GM19025 (cell line): ENCODE results near the gene MBTPS1.

Experiments used
- ATAC-seq: cut with Tn5 transposase; IDR thresholded peaks from one replicate; pipeline ENCODE4 v1.9.1; 2021; ENCODE audit warnings: mild to moderate bottlenecking, low read depth, moderate library complexity; ENCODE audit not compliant: unreplicated experiment

MBTPS1 gene

DNA sequence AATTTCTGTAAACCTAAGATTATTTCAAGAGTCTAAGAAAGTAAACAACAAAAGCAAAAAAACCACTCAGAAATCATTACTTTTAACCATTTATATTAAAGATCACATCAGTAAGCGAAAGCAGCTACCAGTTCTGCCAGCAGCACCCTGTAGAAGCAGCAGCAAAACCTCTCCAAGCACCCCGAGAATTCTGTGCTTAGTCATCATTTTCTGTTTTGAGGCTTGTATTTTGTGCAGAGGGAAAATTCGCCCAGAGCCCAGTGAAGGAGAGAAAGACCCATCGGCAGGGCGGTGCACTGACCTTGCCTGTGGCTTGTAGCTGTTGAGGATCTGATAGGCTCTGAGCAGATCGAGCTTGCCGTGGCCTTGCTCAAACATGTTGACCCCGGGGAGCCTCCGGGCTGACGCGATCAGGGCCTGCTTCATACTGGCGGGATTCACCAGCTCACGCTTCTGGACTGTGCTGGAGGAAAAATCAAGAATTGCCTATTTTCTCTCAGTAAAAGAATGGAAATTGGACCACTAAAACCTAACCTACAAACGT is 35.2 kb downstream of the MBTPS1 start:
- ATAC-seq: no peak

- no peak for ATAC-seq
These were observed 35.9 kb downstream of the MBTPS1 start for GRCh38 chr16:84080813-84081212.

DNA sequence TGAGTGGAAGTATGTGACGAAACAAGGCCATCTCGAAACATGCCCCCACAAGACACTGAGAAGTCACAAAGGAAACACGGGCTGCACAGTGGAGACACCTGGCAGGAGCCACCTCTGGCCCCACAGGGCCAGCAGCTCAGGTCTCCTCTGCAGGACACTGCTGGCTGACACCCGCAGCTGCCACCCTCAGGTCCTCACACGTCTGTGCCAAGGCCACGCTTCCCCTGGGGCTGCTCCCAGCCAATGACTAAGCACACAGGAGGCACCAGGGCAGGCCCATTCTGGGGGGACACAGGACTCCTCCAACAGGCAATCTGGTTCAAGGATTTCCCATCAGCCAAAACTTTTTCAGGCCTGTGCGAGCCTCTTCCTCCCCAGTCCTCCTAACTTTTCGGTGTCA is 36.4 kb downstream of the MBTPS1 start:
- ATAC-seq: no peak

DNA sequence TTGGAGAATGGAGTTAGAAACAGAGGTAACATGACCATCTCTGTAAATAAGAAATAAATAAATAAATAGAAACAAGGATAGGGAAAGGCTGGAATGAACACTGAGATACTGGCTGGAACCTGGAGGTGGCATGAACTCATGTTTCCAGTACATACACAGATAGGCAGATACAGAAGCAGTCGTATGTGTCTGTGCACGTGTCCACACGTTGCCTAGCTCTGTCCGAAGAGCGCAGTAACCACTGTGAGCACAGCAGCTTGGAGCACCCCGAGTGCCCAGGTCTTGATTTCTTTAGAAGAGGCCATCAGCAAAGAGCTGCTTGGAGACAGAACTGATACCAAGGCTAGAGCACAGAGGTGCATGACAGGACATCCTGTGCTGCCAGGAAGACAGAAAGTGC is 37.1 kb downstream of the MBTPS1 start:
- no peak for ATAC-seq

- no peak for ATAC-seq
These were observed 41.4 kb downstream of the MBTPS1 start for GRCh38 chr16:84075376-84075775.

DNA sequence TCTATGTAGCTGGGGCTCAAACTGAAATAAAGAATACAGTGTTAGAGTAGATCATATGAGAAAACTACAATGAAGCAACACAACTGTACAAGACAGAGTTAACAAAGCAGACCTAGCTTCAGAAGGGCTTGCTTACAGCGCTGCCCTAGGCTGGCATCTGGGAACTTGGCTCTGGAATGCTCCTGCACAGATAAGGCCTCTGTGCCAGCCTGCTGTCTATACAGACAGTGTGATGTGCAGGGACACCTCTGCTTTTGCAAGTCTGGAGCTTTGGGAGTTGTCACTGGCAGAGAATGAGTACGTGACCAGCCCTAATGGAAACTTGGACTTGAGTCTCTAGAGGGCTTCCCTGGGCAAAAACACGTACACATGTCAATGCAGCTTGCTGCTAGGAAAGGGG is 42.0 kb downstream of the MBTPS1 start:
- ATAC-seq: no peak

DNA sequence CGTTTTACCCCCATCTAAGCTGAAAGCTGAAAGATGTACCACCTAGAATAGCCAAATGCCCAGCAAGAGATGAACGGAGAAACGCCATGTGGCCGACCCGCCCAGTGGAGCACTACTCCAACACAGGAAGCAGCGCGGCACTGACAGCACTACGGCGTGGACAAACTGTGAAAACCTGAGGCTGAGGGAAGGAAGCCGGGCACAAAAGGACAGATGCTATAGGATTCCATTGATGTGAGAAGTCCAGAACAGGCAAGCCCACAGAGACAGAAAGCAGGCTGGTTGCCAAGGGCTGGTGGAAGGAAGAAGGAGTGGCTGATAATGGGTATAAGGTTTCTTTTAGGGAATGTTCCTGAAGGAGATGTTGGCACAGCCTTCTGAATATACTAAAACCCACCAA is 44.7 kb downstream of the MBTPS1 start:
- no peak for ATAC-seq

GRCh38 chr16:84071121-84071520 is 45.6 kb downstream of the MBTPS1 start:
- no peak for ATAC-seq

DNA sequence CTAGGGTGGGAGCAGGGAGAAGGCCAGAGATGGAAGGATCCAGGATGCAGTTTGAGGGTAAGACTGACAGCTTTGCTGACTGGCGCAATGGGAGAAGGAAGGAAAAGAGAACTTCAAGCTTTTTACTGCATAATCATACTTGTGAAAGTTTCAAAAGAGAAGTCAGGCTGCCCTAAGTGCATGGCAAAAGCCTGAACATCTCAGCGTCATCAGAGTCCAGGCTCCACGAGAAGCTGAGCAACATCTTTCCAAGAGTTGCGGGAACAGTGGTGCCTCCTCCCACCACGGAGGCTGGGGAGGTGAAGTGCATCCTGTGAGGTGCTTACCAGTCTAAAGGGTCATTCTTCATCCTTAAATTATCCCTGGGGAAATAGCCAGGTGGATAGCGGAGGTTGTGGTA is 47.2 kb downstream of the MBTPS1 start:
- no peak for ATAC-seq

DNA sequence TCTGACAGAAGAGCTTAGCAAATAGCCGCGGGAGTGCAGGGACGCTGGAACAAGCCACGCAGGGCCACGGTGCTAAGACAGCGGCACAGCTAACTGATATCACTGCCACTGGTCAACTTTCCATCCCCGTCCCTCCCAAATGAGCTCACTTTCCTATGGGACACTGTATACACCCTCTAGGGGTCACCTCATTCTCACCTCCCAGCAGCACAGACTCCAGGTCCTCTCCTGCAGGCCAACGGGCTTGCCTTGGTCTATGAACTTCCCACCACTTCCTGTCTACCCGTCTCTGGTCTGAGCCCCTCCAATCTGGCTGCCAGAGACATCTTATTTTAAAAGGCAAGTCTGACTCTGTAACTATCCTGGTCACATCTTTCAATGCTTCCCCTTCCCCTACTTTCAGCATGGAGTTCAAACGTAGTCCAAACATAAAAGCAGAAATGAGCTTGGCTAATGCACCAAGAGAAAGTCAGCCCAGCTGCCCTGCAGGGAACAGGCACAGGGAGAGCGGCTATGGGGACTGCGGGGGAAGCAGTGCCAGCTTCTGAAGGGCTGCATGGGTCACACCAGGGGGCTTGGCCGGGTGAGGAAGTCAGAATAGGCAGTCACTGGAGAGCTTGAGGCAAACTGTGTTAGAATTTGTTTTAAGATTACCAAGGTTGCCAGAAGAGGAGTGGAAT is 47.8 kb downstream of the MBTPS1 start:
- ATAC-seq: no peak

DNA sequence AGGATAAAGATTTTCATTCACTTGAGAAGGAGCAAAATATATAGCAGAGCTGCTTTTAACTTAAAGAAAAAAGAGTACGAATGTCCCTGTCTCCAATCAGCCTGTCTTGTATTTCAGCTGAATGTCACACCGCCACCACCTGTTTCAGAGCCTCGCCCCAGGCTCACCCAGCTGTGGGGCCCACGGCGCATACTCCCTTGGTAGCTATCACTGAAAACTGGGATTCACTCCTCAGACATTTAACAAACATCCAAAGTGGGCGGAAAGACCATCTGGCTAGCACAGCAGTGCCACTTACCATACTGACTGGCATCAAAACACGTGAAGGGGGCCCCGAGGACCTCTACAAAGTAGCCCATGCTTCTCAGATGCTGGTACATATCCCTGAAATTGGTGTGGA is 48.7 kb downstream of the MBTPS1 start:
- ATAC-seq: no peak

DNA sequence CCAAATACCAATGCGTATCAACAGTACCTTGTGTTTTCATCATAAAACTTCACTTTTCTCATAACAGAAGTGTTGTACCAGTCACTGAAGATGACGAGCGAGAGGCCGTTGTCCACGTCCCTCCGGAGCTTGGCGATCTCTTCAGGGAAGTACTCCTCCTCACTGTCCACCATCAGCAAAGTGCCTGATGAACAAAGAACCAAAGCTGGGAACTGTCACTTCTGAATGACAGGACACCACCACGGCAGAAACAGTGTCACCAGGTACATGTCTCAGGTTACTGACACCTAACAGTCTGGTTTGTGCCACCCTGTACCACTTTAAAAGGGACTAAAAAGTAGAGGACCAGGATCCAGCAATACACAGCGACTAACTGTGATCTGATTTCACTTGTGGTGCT is 49.1 kb downstream of the MBTPS1 start:
- no peak for ATAC-seq

- no peak for ATAC-seq
These were observed 51.1 kb downstream of the MBTPS1 start for GRCh38 chr16:84065536-84066132.

DNA sequence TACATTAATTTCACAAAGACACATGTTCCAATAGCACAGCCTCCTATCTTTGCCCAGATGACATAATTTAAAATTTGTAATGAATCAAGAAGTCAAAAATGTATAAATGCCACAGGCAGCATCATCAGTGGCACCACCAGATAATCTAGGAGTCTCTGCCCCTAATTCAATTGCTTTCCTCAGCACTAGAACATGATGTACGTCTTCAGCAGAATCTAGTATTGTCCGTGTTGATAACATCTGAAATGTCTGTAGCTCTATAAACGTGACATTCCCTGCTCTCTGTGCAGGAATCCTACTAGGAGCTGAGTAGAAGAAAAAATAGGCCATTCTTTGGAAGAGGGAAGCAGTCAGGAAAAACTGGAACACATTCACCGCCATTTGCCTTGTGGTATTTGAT is 52.8 kb downstream of the MBTPS1 start:
- ATAC-seq: no peak

DNA sequence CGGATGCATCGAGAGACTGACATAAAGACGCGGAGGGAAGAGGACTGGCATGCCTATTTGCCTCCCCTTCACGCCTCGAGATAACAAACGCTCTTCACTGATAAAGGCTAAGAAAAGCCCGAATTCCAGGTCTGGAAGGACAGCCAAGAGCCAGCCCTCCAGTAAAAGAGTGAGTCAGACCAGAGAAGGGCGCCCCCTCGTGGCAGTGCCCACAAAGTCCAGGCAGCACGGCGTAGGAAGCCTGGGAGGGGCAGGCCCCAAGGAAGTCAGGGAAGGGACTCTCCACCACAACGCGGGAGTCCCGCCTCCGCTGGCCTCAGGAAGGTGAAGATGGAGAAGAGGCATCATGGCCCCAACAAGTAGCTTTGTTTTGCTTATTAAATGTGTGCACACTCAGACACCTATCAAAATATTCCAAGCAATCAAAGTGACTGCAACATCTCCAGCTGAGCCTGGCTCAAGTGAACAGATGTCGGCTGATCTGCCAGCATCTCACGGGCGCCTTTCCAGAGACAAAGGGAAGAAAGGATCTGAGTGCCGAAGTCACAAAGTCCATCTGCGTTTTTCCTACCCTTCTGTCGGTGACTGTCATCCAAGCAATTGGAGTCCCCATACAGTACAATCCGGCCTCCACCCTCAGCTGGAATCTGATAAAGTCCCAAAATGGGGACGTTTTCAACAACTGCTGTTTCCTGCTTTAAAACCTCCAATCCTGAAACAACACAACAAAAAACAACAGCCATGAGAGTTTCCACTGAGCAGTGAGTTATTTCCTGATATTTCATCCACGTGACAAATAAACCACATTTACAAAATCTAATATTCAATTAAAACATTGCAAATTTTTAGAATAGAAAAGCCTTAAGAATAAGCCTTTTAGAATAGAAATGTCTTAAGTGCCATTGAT is 53.8 kb downstream of the MBTPS1 start:
- ATAC-seq: no peak

DNA sequence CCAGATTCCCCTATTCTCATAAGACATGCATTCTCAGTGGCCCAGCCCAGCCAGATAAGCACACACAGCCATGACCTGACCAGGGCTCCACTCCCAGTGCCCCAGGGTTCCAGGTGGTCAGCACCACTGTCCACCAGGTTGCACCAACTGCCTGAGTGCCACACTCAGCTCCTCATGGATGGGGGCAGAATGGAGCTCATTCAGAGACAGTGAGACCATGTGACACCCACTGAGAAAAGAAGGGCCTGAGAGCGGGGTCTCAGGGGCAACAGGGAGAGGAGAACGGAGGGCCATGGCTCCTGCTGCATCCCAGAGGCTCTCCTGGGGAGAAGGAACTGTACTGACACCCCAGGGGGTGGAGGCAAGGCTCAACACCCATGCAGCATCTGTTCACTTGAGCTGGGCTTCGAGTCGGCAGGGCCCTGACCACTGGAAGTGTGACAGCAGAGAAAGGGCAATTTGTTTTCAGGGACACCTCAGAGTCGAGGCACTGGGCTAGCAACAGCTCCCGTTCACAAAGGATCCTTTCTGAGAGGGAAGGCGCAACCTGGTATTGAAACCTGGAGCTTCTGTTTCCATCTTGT is 55.4 kb downstream of the MBTPS1 start:
- ATAC-seq: no peak

DNA sequence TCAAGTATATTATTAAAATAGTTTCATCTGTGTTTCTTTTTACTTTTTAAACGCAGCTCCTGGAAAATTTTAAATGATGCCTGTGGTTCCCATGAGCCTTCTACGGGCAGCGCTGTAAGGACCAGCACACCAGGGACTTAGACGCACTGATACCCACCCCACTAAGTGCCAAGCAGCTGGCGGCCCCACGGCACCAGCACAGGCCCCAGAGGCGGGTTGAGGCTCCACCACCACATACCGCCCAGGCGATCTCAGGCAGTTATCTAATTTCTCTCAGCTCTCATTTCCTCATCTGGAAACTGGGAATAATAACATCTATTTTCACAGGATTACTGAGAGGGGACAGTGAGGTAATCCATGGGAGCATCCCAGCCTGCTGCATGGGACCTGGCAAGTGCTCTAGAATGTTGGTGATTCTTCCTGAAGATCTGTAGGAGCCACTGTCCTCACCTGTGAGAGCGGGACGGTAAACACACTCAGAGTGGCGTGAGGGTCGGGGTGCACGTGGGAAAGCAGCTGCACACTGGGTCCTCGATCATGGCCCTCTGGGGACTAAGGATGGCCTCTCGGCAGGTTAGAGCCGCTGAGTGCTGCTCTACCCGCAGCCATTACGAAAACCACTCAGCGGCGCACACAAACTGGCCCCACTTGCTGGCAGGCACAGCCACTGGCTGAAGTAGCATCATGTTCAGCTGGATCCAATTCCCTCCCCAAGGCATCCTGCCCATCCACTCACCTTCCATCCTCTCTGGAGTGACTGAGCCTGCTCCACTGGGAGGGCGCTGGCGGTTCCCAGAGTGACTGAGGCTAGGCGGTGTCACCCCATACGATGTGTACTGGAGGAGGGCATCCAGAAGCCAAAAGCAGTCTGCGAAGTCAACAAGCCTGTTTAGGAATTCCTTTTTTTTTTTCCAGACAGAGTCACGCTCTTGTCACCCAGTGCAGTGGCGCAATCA is 56.5 kb downstream of the MBTPS1 start:
- ATAC-seq: no peak

GRCh38 chr16:84059111-84059510 is 57.6 kb downstream of the MBTPS1 start:
- no peak for ATAC-seq

DNA sequence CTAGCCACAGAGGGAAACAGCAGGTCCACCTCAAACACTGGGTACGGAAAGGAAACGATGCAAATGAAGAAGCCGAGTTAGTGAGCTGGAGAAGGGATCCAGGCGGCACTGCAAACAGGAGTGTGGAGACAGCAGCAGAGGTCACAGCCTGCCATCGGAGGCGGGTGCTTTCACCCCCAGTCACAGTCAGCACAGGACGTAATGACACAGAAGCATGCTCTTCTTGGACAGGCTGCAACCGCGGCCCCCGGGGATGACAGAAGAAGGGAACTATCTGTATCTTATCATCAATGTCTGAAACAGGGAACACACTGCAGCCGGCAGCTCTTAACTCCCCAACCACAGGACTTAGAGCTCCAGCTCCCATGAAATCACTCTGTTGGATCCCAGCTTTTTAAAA is 58.1 kb downstream of the MBTPS1 start:
- no peak for ATAC-seq

DNA sequence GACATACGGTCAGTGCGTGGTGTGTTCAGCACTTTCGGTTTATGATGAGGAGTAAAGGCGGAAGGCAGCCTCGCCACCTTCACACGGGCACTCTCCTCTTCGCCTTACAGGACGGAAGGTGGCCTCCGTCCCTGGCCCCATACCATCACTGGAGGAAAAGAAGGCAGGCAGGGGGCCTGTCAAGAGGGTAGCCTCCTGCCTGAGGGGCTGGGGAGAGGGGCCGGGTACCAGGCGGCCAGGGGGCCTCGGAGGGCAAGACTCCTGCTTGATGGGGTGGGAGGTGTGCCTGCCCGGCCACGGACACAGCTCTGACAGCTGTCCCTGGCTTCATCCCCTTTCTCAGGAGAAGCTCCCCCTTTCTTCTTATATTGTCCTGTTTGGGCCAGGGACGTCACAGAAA is 58.5 kb downstream of the MBTPS1 start:
- ATAC-seq: no peak
